ENCODE results near the gene ZNRF1. TPM values are rescaled to one million over a fixed set of nuclear protein-coding genes. Genes with fewer than 3 reads are reported as not detected.
A peak's percentile ranks its signal among the peaks of the same experiment; 100 is the strongest.

ZNRF1 gene
- total RNA-seq, 1 donor: 20.7 TPM

DNA sequence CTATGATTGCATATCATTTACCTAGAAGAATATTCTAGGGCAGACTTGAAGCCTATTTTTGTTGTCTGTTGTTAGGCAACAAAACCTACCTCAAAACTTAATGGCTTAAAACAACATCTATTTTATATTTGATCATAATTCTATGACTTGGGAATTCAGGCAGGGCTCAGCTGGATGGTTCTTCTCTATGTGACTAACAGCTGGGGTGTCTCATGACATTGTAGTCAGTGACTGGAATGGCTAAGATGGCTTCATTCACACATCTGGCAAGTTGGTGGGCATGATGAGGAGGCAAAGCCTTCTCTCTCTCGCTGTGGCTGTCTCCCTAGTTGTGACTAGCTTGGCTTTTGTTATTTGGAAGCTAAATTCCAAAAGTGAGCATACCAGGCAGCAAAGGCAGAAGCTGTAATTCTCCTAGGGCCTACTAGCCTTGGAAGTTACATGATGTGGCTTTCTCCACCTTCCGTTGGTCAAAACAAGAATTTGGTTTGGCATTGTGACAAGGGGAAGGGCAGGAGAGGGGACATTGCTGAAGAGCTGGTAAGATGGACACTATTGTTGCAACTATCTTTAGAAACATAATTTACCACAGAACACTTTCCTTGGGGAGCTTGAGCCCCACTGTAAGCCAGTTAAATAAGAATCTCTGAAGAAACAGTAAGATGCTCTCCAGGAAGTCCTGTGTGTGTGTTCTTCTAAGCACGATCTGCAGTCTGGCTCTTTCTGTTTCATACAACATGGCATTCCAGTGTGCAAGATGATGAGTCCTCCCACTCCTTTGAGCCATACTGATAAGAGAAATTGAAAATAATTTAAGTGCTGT is 39.4 kb downstream of the ZNRF1 start:
- peak; percentile 52 for DNase-seq (ENCODE audit: low read depth)
- TF ChIP-seq, protein P1, sequence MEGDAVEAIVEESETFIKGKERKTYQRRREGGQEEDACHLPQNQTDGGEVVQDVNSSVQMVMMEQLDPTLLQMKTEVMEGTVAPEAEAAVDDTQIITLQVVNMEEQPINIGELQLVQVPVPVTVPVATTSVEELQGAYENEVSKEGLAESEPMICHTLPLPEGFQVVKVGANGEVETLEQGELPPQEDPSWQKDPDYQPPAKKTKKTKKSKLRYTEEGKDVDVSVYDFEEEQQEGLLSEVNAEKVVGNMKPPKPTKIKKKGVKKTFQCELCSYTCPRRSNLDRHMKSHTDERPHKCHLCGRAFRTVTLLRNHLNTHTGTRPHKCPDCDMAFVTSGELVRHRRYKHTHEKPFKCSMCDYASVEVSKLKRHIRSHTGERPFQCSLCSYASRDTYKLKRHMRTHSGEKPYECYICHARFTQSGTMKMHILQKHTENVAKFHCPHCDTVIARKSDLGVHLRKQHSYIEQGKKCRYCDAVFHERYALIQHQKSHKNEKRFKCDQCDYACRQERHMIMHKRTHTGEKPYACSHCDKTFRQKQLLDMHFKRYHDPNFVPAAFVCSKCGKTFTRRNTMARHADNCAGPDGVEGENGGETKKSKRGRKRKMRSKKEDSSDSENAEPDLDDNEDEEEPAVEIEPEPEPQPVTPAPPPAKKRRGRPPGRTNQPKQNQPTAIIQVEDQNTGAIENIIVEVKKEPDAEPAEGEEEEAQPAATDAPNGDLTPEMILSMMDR (IDR thresholded peaks at IDR 0.05; ENCODE audit: insufficient read depth, low read depth, low read length): no peak
- no peak overlapping the region for H3K4me3 ChIP-seq (ENCODE audit: low read depth, low read length)

DNA sequence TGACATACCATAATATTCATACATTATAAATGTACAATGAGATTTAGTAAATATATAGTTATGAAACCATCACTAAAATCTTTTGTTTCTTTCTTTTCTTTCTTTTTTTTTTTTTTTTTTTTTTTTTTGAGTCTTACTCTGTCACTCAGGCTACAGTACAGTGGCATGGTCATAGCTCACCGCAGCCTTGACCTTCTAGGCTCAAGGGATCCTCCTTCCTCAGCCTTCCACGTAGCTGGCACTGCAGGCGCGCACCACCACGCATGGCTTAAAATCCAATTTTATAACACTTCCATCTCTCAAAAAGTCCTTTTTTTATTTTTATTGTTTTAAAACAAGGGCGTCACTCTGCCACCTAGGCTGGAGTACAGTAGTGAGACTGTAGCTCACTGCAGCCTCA is 41.1 kb downstream of the ZNRF1 start:
- H3K4me3 ChIP-seq (ENCODE audit: low read depth, low read length): no peak overlapping the region
- TF ChIP-seq, protein P1 (IDR thresholded peaks at IDR 0.05; ENCODE audit: insufficient read depth, low read depth, low read length): no peak
- no peak for DNase-seq (ENCODE audit: low read depth)

DNA sequence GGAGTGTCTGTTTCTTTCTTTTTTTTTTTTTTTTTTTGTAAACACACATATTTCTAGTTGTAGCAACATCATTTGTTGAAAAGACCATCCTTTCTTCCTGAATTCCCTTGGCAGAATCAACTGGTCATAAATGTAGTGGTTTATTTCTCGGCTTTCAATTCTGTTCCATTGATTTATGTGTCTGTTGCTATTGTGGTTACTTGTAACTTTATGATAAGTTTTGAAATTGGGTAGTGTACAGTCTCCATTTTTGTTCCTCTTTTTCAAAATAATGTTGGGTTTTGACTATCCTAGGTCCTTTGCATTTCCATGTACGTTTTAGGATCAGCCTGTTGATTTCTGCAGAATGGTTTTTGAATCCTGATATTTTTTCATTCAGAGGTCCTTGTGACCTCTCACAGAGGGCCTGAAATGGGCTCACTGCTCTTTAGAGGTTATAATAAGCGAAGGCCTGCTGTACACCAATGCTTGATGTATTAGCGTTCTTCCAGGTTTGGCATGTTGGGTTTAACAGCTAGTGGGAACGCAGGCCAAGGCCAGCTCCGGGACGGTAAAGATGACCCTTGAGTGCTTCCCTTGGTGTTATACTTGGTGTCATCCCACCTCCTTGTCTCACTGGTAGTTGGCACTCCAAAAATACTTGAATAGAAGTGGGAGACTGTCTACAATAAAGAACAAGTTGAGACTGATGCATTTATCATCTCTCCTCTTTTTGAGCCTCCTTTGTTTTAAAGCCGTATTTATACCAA is 43.8 kb downstream of the ZNRF1 start:
- TF ChIP-seq, protein P1 (IDR thresholded peaks at IDR 0.05; ENCODE audit: insufficient read depth, low read depth, low read length): no peak
- H3K4me3 ChIP-seq (ENCODE audit: low read depth, low read length): no peak overlapping the region
- DNase-seq (ENCODE audit: low read depth): peak; percentile 73

DNA sequence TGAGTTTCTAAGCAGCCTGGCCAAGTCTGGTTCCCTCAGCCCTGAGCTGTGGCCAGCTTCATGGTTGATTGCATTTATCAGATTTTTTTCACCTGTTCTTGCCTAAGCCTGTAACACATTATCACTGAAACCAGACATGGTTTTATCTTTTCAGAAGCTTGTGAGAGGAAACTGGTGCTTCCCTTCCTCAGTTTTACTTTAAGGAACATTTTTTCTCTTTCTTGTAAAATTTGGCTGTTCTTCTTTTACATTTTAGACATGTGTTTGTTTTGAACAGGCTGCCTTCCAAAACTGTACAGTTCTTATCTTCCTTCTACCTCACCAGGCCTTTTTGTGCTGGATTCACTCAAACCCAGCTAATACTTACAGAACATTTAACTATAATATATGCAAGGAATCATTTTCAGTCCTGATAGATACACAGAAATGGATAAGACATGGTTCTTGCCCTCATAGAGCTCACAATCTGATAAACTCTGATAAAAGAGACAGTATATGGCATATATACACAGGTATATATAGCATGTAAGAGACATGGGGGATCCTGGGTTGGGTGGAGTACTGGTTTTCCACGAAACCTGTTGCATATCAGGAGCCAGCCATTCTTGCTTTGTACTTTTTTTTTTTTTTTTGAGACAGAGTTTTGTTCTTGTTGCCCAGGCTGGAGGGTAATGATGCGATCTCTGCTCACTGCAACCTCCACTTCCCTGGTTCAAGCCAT is 44.5 kb downstream of the ZNRF1 start:
- DNase-seq (ENCODE audit: low read depth): peak; percentile 71
- no peak overlapping the region for H3K4me3 ChIP-seq (ENCODE audit: low read depth, low read length)
- TF ChIP-seq, protein P1 (IDR thresholded peaks at IDR 0.05; ENCODE audit: insufficient read depth, low read depth, low read length): no peak

DNA sequence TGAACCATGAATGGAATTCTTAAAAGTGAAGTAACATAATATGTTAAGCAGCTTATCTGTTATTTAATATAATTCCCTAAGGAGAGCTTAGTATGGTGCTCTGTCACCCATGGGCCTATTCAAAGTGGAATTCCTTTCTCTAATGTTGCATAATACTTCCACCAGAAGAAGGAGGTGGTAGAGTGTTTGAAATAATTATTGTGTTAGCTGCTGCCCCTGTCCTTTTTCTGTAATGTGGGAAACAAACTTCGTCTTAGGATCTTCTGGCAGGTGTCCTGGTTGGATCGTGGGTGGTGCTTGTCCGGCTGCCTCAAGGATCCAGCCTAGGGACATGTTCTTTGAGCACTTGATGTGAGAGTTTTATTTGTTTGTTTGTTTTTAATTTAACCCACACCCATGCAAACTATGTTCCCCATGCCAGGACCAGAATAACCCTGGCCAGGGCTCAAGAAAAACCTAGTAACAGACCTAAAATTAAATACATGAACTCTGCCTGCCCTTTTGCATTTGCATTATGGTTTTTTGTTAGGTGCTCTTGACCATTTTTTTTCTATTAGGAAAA is 46.1 kb downstream of the ZNRF1 start:
- TF ChIP-seq, protein P1 (IDR thresholded peaks at IDR 0.05; ENCODE audit: insufficient read depth, low read depth, low read length): no peak
- H3K4me3 ChIP-seq (ENCODE audit: low read depth, low read length): no peak overlapping the region

DNA sequence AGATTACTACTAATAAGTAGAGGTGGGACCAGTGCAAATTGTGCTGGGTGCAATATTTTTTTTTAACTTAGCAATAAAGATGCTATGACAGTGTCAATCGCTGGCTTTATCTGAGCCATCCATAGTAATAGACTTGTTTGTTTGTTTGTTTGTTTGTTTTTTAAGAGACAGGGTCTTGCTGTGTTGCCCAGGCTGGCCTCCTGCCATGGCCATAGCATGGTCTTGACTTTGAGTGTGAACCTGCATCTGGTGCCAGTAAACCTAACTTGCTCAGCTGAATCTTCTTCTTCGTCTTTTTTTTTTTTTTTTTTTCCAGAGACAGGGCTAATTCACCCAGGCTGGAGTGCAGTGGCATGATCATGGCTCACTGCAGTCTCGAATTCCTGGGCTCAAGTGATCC is 46.6 kb downstream of the ZNRF1 start:
- H3K4me3 ChIP-seq (ENCODE audit: low read depth, low read length): no peak overlapping the region
- TF ChIP-seq, protein P1 (IDR thresholded peaks at IDR 0.05; ENCODE audit: insufficient read depth, low read depth, low read length): no peak
- no peak for DNase-seq (ENCODE audit: low read depth)

More for the DNA sequence above, 46.1 kb downstream of the ZNRF1 start:
- DNase-seq (ENCODE audit: low read depth): peak; percentile 69
